ENCODE measurements around the gene WBP1L.
"Not testable (repeated sequence)": the region's sequence is repeated elsewhere in the genome, so short reads cannot be mapped to it uniquely, and the experiment has no call there.

The WBP1L gene

DNA sequence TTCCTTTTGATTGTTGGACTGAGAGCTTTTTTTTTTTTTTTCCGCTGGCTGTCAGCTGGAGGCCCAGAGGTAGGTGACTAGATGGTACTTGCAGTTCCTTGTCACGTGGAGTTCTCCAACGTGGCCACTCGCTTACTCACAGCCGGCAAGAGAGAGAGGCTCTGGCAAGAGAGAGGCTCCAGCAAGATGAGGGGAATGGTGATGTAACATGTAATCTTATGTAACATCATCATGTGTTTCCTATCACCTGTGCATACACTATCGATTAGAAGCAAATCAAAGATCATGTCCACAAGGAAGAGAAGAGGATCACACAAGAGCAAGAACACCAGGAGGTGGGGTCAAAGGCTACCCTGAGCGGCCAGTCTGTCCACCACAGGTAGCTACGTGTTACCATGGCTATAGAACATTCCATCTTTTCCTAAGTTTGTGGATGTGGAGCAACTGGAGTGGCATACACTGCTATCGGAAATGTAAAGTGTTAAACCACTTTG is 106.3 kb downstream of the WBP1L start:
- no peak for DNase-seq

DNA sequence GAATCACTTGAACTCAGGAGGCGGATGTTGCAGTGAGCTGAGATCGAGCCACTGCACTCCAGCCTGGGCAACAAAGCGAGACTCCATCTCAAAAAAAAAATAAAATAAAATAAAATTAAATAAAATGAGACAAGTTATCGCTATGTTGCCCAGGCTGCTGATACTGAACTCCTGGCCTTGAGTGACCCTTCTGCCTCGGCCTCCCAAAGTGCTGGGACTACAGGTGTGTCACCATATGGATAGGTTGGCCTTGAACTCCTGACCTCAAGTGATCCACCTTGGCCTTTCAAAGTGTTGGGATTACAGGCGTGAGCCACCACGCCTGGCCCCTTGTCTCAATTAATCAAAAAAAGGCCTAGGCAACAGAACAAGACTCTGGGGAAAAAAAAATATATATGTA is 109.5 kb downstream of the WBP1L start:
- DNase-seq = not testable (repeated sequence)

DNA sequence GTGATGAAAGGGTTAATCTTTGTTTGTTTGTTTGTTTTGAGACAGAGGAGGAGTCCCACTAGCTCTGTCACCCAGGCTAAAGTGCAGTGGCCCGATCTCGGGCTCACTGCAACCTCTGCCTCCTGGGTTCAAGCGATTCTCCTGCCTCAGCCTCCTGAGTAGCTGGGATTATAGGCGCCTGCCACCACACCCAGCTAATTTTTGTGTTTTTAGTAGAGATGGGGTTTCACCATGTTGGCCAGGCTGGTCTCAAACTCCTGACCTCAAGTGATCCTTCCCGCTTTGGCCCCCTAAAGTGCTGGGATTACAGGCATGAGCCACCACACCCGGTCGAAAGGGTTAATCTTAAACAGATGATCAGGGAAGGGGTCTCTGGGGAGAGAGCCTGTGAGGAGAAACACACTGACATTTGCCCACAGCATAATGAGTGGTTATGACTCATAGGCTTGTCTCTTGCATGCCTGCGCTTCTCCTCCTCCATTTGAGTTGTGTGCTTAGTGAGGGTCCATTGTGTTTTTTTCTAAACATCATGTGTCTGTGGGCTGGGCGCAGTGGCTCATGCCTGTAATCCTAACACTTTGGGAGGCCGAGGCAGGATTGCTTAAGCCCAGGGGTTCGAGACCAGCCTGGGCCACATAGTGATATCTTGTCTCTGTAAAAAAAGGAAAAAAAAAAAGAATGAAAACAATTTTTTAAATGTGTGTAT is 112.1 kb downstream of the WBP1L start:
- not testable (repeated sequence) for DNase-seq

DNA sequence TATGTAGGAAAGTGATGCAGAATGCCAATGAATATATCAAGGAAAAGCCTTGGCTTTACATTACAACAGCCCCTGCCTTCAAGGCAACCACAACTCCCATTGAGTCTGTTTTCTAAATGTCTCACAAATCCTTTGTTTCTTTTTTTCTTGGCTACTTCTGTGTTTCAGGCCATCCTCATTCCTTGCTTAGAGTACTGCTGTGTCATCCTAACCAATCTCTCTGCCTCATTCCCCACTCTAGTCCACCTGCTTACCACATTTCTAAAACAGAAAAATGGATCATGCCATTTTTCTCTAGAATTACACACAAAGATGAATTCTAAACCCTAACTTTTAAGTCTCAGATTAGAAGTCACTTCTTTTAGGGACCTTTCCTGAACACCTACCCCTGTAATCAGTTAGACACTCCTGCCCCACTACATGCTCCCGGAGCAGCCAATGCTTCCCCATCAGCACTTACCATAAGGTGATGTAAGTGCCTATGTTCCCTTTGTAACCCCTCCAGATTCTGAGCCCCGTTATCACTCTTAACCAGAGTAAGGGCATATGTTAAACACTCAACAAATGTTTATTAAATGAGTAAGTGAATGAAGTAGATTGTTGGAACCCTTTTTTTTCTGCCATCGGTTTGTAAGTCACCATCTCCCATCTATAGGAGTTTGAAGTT is 113.1 kb downstream of the WBP1L start:
- no peak for DNase-seq

DNA sequence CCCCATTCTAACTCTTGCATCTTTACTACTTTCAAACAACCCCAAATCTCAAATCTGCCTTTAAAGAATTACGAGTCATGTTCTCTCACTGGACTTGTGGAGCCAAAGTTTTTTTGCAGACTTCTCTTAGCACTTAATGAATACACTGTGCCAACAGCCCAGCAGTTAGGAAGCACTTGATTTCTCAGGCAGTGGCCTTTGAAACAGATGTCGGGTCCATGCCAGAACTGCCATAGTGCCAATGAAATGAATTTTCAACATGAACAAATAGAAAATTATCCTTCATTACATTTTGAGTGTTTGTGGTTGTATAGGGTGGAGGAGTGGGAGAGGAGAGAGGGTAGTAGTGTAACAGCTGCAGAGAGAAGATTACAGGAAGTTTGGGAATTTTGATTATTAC is 116.2 kb downstream of the WBP1L start:
- peak; percentile 44 for DNase-seq

DNA sequence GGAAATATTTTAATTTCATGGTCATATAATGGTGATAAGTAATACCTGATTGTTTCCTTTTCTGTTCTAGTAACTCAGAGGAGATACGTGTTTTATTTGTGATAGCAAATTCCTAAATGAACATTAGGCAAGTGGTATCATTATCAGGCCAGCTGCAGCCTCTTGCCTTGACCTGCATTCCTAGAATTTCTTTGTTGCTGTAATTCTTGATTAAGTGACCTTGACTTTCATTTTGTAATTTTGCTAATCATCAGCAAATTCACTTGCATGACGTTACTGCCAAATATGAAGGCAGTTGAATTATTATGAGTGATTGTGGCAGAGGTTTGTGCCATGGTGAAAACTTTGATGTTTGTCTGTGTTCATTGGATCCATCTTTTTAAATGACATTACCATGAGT is 119.9 kb downstream of the WBP1L start:
- no peak for DNase-seq

DNA sequence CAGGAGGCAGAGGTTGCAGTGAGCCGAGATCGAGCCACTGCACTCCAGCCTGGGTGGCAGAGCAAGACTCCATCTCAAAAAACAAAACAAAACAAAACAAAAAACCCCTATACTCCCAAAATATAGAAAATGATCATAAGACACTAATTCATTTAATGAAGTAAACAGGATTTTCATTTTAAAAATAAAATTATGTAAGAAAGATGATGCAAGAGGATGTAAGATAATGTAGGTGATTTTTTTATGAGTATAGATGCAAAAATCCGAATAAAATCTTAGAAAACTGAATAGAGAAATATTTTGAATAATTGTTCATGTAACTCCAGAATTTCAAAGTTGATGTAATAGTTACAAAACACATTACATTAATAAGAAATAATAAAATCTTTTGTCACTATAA is 121.9 kb downstream of the WBP1L start:
- no peak for DNase-seq
